GM23338 (cell line): ENCODE measurements around the gene MAN1C1. TPM values are rescaled to one million over a fixed set of nuclear protein-coding genes. Genes with fewer than 3 reads are reported as not detected.

Experiments used
- ATAC-seq: fragments of 200-7000 bp; cut with Tn5 transposase; 3 replicates; pipeline ENCODE4 v1.9.1; 2020
- DNase-seq: peaks from one replicate; pipeline ENCODE4 v3.0.0-alpha.2; 2015; ENCODE audit warnings: low spot score
- H2AFZ ChIP-seq: fragments of 200-600 bp; sonication (generic); 2 replicates; pipeline ENCODE4 v1.8.0; 2016; ENCODE audit warnings: antibody characterized with exemption, mild to moderate bottlenecking, moderate library complexity
- H3F3A ChIP-seq: fragments of 200-600 bp; sonication (generic); replicated peaks from 2 replicates; pipeline ENCODE4 v1.8.0; 2017; ENCODE audit warnings: antibody characterized with exemption, mixed run types, low read depth
- H3K27ac ChIP-seq: fragments of 200-600 bp; sonication (generic); 2 replicates; pipeline ENCODE4 v1.6.1; 2016; ENCODE audit warnings: low read depth
- H3K27me3 ChIP-seq: fragments of 200-600 bp; sonication (generic); 2 replicates; pipeline ENCODE4 v1.8.0; 2016; ENCODE audit warnings: mild to moderate bottlenecking, mixed run types, moderate library complexity; ENCODE audit not compliant: insufficient read depth
- H3K36me3 ChIP-seq: fragments of 200-600 bp; sonication (generic); 2 replicates; pipeline ENCODE4 v1.8.0; 2016; ENCODE audit warnings: mild to moderate bottlenecking; ENCODE audit not compliant: insufficient read depth
- H3K4me1 ChIP-seq: fragments of 200-600 bp; sonication (generic); 2 replicates; pipeline ENCODE4 v1.8.0; 2016; ENCODE audit warnings: mild to moderate bottlenecking, moderate library complexity; ENCODE audit not compliant: insufficient read depth
- H3K4me2 ChIP-seq: fragments of 200-600 bp; sonication (generic); 2 replicates; pipeline ENCODE4 v1.7.1; 2017; ENCODE audit warnings: mixed run types
- H3K4me3 ChIP-seq: fragments of 200-600 bp; sonication (generic); 2 replicates; pipeline ENCODE4 v1.6.1; 2016; ENCODE audit warnings: mixed run types
- H3K79me2 ChIP-seq: fragments of 200-600 bp; sonication (generic); replicated peaks from 2 replicates; pipeline ENCODE4 v1.8.0; 2017; ENCODE audit warnings: mild to moderate bottlenecking; ENCODE audit not compliant: insufficient read depth
- H3K9me2 ChIP-seq: fragments of 200-600 bp; sonication (generic); 2 replicates; pipeline ENCODE4 v1.8.0; 2017; ENCODE audit not compliant: insufficient read depth
- H4K20me1 ChIP-seq: fragments of 200-600 bp; sonication (generic); replicated peaks from 2 replicates; pipeline ENCODE4 v1.8.0; 2017; ENCODE audit warnings: mild to moderate bottlenecking; ENCODE audit not compliant: insufficient read depth
- H3K27ac Mint-ChIP-seq: 2 replicates; pipeline ENCODE4 v1.8.0; 2020; ENCODE audit warnings: inconsistent platforms, mild to moderate bottlenecking, moderate library complexity, mixed read lengths
- H3K27me3 Mint-ChIP-seq: 3 replicates; pipeline ENCODE4 v1.8.0; 2022; ENCODE audit warnings: low read depth, mild to moderate bottlenecking, moderate library complexity, mixed read lengths, inconsistent platforms; ENCODE audit not compliant: insufficient read depth, poor library complexity
- H3K36me3 Mint-ChIP-seq: 3 replicates; pipeline ENCODE4 v1.8.0; 2021; ENCODE audit warnings: low read depth, mild to moderate bottlenecking, inconsistent platforms, moderate library complexity, mixed read lengths
- H3K4me1 Mint-ChIP-seq: 3 replicates; pipeline ENCODE4 v1.8.0; 2020; ENCODE audit warnings: mild to moderate bottlenecking, inconsistent platforms, mixed read lengths
- H3K4me3 Mint-ChIP-seq: 3 replicates; pipeline ENCODE4 v1.8.0; 2021; ENCODE audit warnings: moderate library complexity, mild to moderate bottlenecking, inconsistent platforms, mixed read lengths
- H3K9me3 Mint-ChIP-seq: 3 replicates; pipeline ENCODE4 v1.8.0; 2020; ENCODE audit warnings: moderate library complexity, mild to moderate bottlenecking, inconsistent platforms, mixed read lengths
- CTCF ChIP-seq, 2 experiments: fragments of 200-600 bp in 1 of 2; sonication (generic) in 1 of 2; conservative IDR thresholded peaks; 2 replicates each; pipeline versions ENCODE4 v1.5.1 to v1.6.1; 2016 to 2017; ENCODE audit warnings: antibody characterized with exemption in 2 of 2, low read depth in 2 of 2, mild to moderate bottlenecking in 2 of 2, moderate library complexity in 1 of 2
- ETS1 ChIP-seq: IDR thresholded peaks from 2 replicates; pipeline ENCODE4 v1.6.1; 2016; ENCODE audit warnings: antibody characterized with exemption
- POLR2AphosphoS5 ChIP-seq: IDR thresholded peaks from 2 replicates; pipeline ENCODE4 v1.6.1; 2016; ENCODE audit warnings: antibody characterized with exemption, low read depth
- REST ChIP-seq: IDR thresholded peaks from one replicate; pipeline ENCODE4 v1.6.1; 2018; ENCODE audit warnings: antibody characterized with exemption; ENCODE audit not compliant: unreplicated experiment
- STAT1 ChIP-seq: IDR thresholded peaks from one replicate; pipeline ENCODE4 v1.6.1; 2016; ENCODE audit warnings: antibody characterized with exemption; ENCODE audit not compliant: unreplicated experiment
- ZNF114 ChIP-seq: fragments of 250-450 bp; sonication (Bioruptor Pico); IDR thresholded peaks from 2 replicates; pipeline ENCODE4 v1.5.0; 2020; ENCODE audit warnings: mild to moderate bottlenecking, moderate library complexity
- ZNF462 ChIP-seq: fragments of 250-450 bp; sonication (Bioruptor Pico); IDR thresholded peaks from 2 replicates; pipeline ENCODE4 v1.5.0; 2020; ENCODE audit warnings: mild to moderate bottlenecking, moderate library complexity
- polyA plus RNA-seq: library from polyadenylated mRNA; unstranded; fragments of >200 nt; fragmentation: Nextera tagmentation; extraction: Ambion mirVana; gene quantifications from 2 replicates; pipeline ENCODE4 v1.2.1, GENCODE V29; 2016
- total RNA-seq: library from RNA; depleted of rRNA; stranded (reverse); fragments of >200 nt; shearing (Covaris generic); gene quantifications from 2 replicates; pipeline ENCODE4 v1.2.3, GENCODE V29; 2014

Gene MAN1C1
- total and polyA plus RNA-seq, 2 experiments from 2014 or later, result 5.4 to 13.6 TPM

- TF ChIP-seq ETS1 (peak; percentile 46; the same call in 1 of the 2 replicates), POLR2AphosphoS5 (peak; percentile 53), STAT1 (no peak), CTCF (conservative IDR thresholded peaks at IDR 0.05; ENCODE audit: low read depth in 2 of 2) (no peak)
These were observed 183.5 kb downstream of the MAN1C1 start, which contains the start of gene SELENON (continued) for GRCh38 chr1:25799935-25800702.

- DNase-seq (no peak), ATAC-seq (no peak; the same call in 2 of the 3 replicates)
- Histone ChIP-seq H3K27ac (no peak overlapping the region), H2AFZ (peak overlapping the region; percentile 76), H3K4me3 (peak overlapping the region; percentile 72), H3K36me3 (no peaks in the 10 kb centered on the region), H4K20me1 (peaks cover 3% of the 10 kb centered on the region; the same call in 1 of the 2 replicates), H3K79me2 (peaks cover 7% of the 10 kb centered on the region; the same call in 1 of the 2 replicates), H3K4me2 (peak overlapping the region; percentile 94), H3K27me3 (no peaks in the 10 kb centered on the region), H3K9me2 (no peaks in the 10 kb centered on the region), H3K4me1 (peaks cover 8% of the 10 kb centered on the region), H3F3A (peaks cover 8% of the 10 kb centered on the region; the same call in 1 of the 2 replicates)
- peaks cover 15% of the 10 kb centered on the region for H3K27me3 Mint-ChIP-seq
- H3K9me3 Mint-ChIP-seq, result no peaks in the 10 kb centered on the region
- peak overlapping the region; percentile 65; the same call in 1 of the 2 replicates for H3K27ac Mint-ChIP-seq
- H3K4me1 Mint-ChIP-seq, result peaks cover 39% of the 10 kb centered on the region
- H3K36me3 Mint-ChIP-seq, result peaks cover 13% of the 10 kb centered on the region; the same call in 2 of the 3 replicates
- TF ChIP-seq ZNF114 (CRISPR knock-in tag) (no peak), REST (no peak), ZNF462 (CRISPR knock-in tag) (no peak), STAT1 (no peak)
- H3K4me3 Mint-ChIP-seq, result peak overlapping the region; percentile 85
These were observed 184.2 kb downstream of the MAN1C1 start for GRCh38 chr1:25800703-25801377.
